Activated CD4-positive, CD25-positive, alpha-beta regulatory T cell (primary cell): ENCODE data around the gene KCNJ9.
"Not testable (repeated sequence)": the region's sequence is repeated elsewhere in the genome, so short reads cannot be mapped to it uniquely, and the experiment has no call there.

ENCODE experiments used
- DNase-seq, 4 experiments: peaks; one replicate each; lab custom pipeline; 2025; lab: John Stamatoyannopoulos, UW

KCNJ9 gene

DNA sequence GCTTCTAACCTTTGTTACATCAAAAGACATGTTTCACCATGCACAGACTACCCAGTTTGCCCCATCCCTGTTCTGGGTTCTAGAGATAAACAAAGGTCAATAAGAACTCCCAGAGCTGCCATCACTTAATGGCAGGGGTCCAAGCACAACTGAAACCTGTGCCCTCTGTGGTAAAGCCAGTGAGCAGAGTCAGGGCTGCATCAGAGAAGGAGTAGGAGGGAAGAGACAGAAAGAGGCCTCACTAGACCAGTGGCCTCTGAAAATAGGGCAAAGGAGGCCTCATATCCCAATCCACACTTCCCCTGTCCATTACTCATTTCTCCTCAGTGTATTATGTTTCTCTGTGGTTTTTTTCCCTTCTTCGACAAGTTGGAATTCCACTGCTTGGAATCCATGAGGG lies 44.4 kb downstream of the KCNJ9 start:
- DNase-seq: no peak

- DNase-seq: not testable (repeated sequence)
Observed at GRCh38 chr1:160126342-160126741, 45.0 kb downstream of the KCNJ9 start.

- no peak for DNase-seq
Observed at GRCh38 chr1:160127381-160127780, 46.0 kb downstream of the KCNJ9 start.

DNA sequence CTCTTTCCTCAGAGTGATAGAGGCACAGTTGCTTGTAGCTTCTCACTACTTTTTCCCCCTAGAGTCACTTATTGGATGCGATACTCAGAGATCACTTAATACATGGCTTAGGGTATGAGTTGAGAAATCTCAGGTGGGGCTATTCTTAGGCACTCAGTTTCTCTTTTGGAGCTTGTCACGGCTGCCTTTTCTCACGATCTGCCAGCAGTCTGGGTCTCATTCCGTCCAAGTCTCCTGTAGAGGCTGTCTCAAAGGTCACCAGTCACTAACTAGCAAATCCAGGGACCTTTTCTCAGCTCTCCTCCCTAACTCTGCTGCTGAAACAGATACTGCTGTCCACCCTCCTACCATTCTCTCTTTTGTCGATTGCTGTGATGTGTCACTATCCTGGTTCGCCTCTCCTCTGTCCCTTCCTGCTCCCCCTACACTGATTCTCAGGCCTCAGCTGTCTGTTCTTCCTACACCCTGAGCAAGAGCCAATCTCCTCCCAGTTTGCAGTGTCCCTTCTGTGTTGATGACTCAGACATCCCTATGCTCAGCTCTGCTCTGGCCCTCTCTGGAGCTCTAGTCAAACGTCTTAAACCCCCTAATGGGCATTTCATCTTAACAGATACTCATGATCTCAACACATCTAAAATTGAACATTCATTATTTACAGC lies 46.7 kb downstream of the KCNJ9 start:
- DNase-seq: no peak

DNA sequence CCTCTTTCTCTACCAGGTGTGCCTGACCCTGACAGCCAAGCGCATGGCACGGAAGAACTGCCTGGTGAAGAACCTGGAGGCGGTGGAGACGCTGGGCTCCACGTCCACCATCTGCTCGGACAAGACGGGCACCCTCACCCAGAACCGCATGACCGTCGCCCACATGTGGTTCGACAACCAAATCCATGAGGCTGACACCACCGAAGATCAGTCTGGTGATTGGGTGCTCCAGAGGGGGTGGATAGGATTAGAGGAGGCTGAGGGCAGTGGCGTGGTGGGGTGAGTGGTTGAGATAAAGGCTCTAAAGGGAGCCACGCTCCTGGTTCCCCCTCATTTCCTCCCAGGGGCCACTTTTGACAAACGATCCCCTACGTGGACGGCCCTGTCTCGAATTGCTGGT lies 47.3 kb downstream of the KCNJ9 start:
- DNase-seq: no peak

- DNase-seq: no peak
Observed at GRCh38 chr1:160129046-160129445, 47.7 kb downstream of the KCNJ9 start.

- DNase-seq: no peak
Observed at GRCh38 chr1:160129558-160129957, 48.2 kb downstream of the KCNJ9 start.

DNA sequence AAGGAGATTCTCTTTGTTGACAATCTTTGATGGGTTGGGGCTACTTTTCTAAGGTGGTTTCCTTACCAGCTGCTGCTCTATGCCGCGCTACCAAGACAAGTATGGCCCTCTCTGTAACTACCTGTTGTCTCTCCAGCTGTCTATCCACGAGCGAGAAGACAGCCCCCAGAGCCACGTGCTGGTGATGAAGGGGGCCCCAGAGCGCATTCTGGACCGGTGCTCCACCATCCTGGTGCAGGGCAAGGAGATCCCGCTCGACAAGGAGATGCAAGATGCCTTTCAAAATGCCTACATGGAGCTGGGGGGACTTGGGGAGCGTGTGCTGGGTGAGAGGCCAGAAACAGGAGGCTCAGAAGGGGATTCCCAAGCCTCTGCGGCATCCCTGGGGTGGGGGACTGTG lies 48.6 kb downstream of the KCNJ9 start:
- DNase-seq: no peak

DNA sequence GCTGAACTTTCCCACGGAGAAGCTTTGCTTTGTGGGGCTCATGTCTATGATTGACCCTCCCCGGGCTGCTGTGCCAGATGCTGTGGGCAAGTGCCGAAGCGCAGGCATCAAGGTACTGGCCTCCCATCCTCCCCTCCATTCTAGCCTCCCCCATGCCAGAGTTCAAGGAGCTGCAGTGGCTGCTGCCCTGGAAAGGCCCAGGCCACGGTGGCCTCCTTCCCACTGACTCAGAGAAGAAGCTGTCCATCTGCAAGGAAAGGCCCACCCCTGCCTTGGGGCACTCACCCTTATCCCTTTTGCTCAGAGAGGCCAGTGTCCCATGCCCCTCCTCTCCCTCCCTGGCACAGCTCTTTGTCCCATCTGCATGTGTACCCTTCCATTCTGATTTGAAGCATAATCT lies 49.1 kb downstream of the KCNJ9 start:
- DNase-seq: no peak

DNA sequence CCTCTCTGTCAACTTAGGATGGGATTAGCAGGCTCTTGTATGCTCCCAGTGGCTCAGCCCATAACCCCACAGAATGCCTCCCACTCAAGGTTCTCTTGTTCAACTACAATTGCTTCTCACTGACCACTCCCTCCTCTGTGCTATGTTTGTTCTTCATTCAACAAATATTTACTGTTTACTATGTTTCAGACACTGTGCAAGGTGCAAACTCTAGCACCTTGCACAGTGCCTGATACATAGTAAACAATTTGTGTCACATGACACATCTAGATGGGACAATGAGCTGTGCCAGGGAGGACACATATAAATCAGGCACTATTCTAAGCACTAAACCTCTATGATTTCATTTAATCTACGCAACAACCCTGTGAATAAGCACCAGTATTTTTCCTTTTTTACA lies 49.6 kb downstream of the KCNJ9 start:
- DNase-seq: no peak

GRCh38 chr1:160131803-160132565 lies 50.6 kb downstream of the KCNJ9 start:
- no peak for DNase-seq

GRCh38 chr1:160133990-160134770 lies 52.8 kb downstream of the KCNJ9 start:
- no peak for DNase-seq

GRCh38 chr1:160134791-160135572 lies 53.6 kb downstream of the KCNJ9 start:
- DNase-seq: no peak

DNA sequence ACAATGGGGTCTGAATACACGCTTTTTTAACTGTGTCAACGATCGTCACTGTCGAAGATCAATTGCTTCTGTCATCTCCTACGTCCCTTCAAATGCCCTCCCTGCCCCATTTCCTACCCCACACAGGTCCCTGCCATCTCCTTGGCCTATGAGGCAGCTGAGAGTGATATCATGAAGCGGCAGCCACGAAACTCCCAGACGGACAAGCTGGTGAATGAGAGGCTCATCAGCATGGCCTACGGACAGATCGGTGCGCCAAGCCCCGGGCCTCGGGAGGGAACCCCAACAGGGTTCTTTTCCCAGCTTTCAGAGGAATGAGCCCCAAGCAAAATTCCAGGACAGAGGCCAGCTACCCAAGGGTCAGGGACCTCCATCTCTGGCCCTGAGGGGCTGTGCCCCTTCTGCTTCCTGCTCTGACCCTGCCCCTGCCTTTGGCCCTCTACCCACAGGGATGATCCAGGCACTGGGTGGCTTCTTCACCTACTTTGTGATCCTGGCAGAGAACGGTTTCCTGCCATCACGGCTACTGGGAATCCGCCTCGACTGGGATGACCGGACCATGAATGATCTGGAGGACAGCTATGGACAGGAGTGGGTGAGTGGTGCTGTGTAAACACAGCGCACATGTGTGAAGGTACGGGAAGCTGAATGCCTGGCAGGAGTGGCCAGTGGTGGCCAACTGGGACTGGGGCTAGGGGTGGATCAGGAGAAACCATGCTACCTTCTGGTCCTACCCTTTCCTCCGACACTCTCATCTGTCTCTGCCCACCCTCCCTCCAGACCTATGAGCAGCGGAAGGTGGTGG lies 55.0 kb downstream of the KCNJ9 start:
- DNase-seq: no peak

- no peak for DNase-seq
Observed at GRCh38 chr1:160136926-160137200, 55.5 kb downstream of the KCNJ9 start.

- DNase-seq: no peak
Observed at GRCh38 chr1:160137216-160137862, 56.0 kb downstream of the KCNJ9 start.

GRCh38 chr1:160139840-160140239 lies 58.5 kb downstream of the KCNJ9 start:
- no peak for DNase-seq
